WTC11 (cell line): ENCODE results near the gene UNC50. TPM values are rescaled to one million over a fixed set of nuclear protein-coding genes. Genes with fewer than 3 reads are reported as not detected.

Experiments used
- ATAC-seq: fragments of 200-7000 bp; cut with Tn5 transposase; 2 replicates; pipeline ENCODE4 v1.10.0; 2021; ENCODE audit warnings: mild to moderate bottlenecking, moderate library complexity
- CTCF ChIA-PET: fragments of 300-600 bp; sonication (Branson Sonifier 250); formaldehyde crosslinking; loops from one replicate; lab custom pipeline; 2021; ENCODE audit warnings: antibody characterized with exemption; lab: Charles Lee
- POLR2A ChIA-PET: fragments of 350-600 bp; sonication (Branson Sonifier 250); formaldehyde crosslinking; loops from one replicate; lab custom pipeline; 2021; ENCODE audit warnings: antibody characterized with exemption; lab: Charles Lee
- DNase-seq: peaks from one replicate; pipeline ENCODE4 v3.0.0; 2021; ENCODE audit warnings: low spot score
- H3K27ac Mint-ChIP-seq: 2 replicates; pipeline ENCODE4 v1.8.0; 2021; ENCODE audit warnings: mixed read lengths
- H3K27me3 Mint-ChIP-seq: 2 replicates; pipeline ENCODE4 v1.8.0; 2021; ENCODE audit warnings: low read depth, mild to moderate bottlenecking, moderate library complexity, mixed read lengths
- H3K36me3 Mint-ChIP-seq: 2 replicates; pipeline ENCODE4 v1.8.0; 2021; ENCODE audit warnings: mixed read lengths
- H3K4me1 Mint-ChIP-seq: 2 replicates; pipeline ENCODE4 v1.8.0; 2022; ENCODE audit warnings: mixed read lengths
- H3K4me3 Mint-ChIP-seq: 2 replicates; pipeline ENCODE4 v1.8.0; 2021; ENCODE audit warnings: mild to moderate bottlenecking, moderate library complexity, mixed read lengths
- H3K9me3 Mint-ChIP-seq: 2 replicates; pipeline ENCODE4 v1.8.0; 2021; ENCODE audit warnings: mixed read lengths
- ETV6 ChIP-seq: sonication (generic); formaldehyde crosslinking; IDR thresholded peaks from 2 replicates; pipeline ENCODE4 v1.8.1; 2022; ENCODE audit warnings: mild to moderate bottlenecking, missing genetic modification reagents
- FOXJ3 ChIP-seq: sonication (generic); formaldehyde crosslinking; IDR thresholded peaks from 2 replicates; pipeline ENCODE4 v1.9.0; 2021; ENCODE audit warnings: missing genetic modification reagents, mild to moderate bottlenecking, borderline replicate concordance
- FOXK1 ChIP-seq: sonication (generic); formaldehyde crosslinking; IDR thresholded peaks from 2 replicates; pipeline ENCODE4 v1.8.0; 2022; ENCODE audit warnings: mild to moderate bottlenecking, moderate library complexity, missing genetic modification reagents
- GABPB1 ChIP-seq: sonication (generic); formaldehyde crosslinking; IDR thresholded peaks from 2 replicates; pipeline ENCODE4 v1.8.1; 2023; ENCODE audit warnings: mild to moderate bottlenecking, missing genetic modification reagents
- KAT7 ChIP-seq: sonication (generic); formaldehyde crosslinking; IDR thresholded peaks from 2 replicates; pipeline ENCODE4 v1.8.1; 2023; ENCODE audit warnings: missing genetic modification reagents, mild to moderate bottlenecking, borderline replicate concordance
- TP53 ChIP-seq: sonication (generic); formaldehyde crosslinking; IDR thresholded peaks from 2 replicates; pipeline ENCODE4 v1.8.1; 2023; ENCODE audit warnings: mild to moderate bottlenecking, missing genetic modification reagents
- ZNF263 ChIP-seq: sonication (generic); formaldehyde crosslinking; IDR thresholded peaks from 2 replicates; pipeline ENCODE4 v1.8.1; 2022; ENCODE audit warnings: low read depth, mild to moderate bottlenecking, moderate library complexity, missing genetic modification reagents
- ZNF317 ChIP-seq: sonication (generic); formaldehyde crosslinking; IDR thresholded peaks from 2 replicates; pipeline ENCODE4 v1.8.1; 2023; ENCODE audit warnings: low read depth, mild to moderate bottlenecking, moderate library complexity, missing genetic modification reagents, borderline replicate concordance
- ZNF423 ChIP-seq: fragments of 250-450 bp; sonication (Bioruptor Pico); IDR thresholded peaks from 2 replicates; pipeline ENCODE4 v2.1.2; 2022; ENCODE audit warnings: mild to moderate bottlenecking, moderate library complexity
- total RNA-seq: library from RNA; stranded (reverse); gene quantifications from 3 replicates; pipeline ENCODE4 v1.2.3, GENCODE V29; 2021
- TF ChIP-seq, protein P1 (sequence below): sonication (generic); formaldehyde crosslinking; IDR thresholded peaks from 2 replicates; pipeline ENCODE4 v1.8.0; 2022; ENCODE audit warnings: mild to moderate bottlenecking, missing genetic modification reagents
- TF ChIP-seq, protein P2 (sequence below): fragments of 200-600 bp; IDR thresholded peaks from 2 replicates; pipeline ENCODE4 v1.8.0; 2022; ENCODE audit warnings: antibody characterized with exemption
- TF ChIP-seq, protein P3 (sequence below): sonication (generic); formaldehyde crosslinking; conservative IDR thresholded peaks from 2 replicates; pipeline ENCODE4 v1.8.1; 2022; ENCODE audit warnings: mild to moderate bottlenecking, missing genetic modification reagents
- TF ChIP-seq, protein P4 (sequence below): fragments of 250-450 bp; sonication (Bioruptor Pico); IDR thresholded peaks from 2 replicates; pipeline ENCODE4 v1.9.0; 2021; ENCODE audit warnings: mild to moderate bottlenecking, borderline replicate concordance
- TF ChIP-seq, protein P5 (sequence below): sonication (generic); formaldehyde crosslinking; IDR thresholded peaks from 2 replicates; pipeline ENCODE4 v1.8.1; 2023; ENCODE audit warnings: mild to moderate bottlenecking, missing genetic modification reagents
- TF ChIP-seq, protein P6 (sequence below): sonication (generic); formaldehyde crosslinking; IDR thresholded peaks from 2 replicates; pipeline ENCODE4 v1.8.0; 2023; ENCODE audit warnings: missing genetic modification reagents

The UNC50 gene
- total RNA-seq, 1 experiment from 2014 or later = 26.7 TPM

DNA sequence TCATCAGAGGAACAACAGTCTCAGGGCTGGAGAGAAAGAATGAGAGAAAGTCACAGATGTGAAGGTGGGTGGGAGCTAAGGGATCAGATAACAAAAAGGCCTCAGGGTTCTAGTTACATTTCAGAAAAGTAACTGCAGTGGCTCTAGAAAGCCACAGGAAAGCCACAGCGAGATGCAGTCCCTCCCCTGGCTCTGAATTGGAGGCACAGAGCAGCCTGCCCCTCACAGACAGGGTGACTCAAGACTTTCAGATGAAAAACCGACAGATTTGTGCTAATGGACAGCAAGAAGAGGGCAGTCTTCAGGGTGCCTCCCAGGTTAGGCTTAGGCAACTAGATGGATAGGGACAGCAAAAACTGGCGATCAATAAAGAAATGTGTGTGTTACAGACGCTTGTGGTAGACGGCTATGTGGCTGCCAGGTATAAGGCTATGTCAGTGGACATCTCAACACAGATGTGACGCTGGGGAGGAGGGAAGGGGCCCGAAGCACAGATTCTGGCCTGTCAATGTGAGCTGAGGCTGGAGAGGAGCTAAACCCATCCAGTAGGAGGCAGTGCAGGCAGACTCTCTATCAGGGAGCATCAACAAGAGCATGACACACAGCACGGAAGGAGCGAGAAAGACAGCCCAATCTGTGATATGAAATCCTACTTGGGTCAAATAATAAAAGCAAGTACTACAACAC is 26.2 kb downstream of the UNC50 start:
- Mint-ChIP-seq H3K4me3 (no peak overlapping the region), H3K9me3 (no peaks in the 10 kb centered on the region), H3K27ac (peak overlapping the region; percentile 24; the same call in 1 of the 2 replicates), H3K4me1 (peaks cover 11% of the 10 kb centered on the region), H3K36me3 (no peaks in the 10 kb centered on the region), H3K27me3 (no peaks in the 10 kb centered on the region; the same call in 1 of the 2 replicates)
- DNase-seq (peak; percentile 72), ATAC-seq (peak; percentile 98)
- POLR2A ChIA-PET = no interaction called here
- TF ChIP-seq, protein P1, sequence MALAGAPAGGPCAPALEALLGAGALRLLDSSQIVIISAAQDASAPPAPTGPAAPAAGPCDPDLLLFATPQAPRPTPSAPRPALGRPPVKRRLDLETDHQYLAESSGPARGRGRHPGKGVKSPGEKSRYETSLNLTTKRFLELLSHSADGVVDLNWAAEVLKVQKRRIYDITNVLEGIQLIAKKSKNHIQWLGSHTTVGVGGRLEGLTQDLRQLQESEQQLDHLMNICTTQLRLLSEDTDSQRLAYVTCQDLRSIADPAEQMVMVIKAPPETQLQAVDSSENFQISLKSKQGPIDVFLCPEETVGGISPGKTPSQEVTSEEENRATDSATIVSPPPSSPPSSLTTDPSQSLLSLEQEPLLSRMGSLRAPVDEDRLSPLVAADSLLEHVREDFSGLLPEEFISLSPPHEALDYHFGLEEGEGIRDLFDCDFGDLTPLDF = no peak
- TF ChIP-seq, protein P2, sequence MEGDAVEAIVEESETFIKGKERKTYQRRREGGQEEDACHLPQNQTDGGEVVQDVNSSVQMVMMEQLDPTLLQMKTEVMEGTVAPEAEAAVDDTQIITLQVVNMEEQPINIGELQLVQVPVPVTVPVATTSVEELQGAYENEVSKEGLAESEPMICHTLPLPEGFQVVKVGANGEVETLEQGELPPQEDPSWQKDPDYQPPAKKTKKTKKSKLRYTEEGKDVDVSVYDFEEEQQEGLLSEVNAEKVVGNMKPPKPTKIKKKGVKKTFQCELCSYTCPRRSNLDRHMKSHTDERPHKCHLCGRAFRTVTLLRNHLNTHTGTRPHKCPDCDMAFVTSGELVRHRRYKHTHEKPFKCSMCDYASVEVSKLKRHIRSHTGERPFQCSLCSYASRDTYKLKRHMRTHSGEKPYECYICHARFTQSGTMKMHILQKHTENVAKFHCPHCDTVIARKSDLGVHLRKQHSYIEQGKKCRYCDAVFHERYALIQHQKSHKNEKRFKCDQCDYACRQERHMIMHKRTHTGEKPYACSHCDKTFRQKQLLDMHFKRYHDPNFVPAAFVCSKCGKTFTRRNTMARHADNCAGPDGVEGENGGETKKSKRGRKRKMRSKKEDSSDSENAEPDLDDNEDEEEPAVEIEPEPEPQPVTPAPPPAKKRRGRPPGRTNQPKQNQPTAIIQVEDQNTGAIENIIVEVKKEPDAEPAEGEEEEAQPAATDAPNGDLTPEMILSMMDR = peak; percentile 21; the same call in 1 of the 2 replicates
- CTCF ChIA-PET = interaction anchor here (0.5 to 2.5 kb wide), 26 partner anchors 10 to 937 kb away, joined by 3 to 29 read pairs (median 4); partner anchors contain the start of gene CRACDL

DNA sequence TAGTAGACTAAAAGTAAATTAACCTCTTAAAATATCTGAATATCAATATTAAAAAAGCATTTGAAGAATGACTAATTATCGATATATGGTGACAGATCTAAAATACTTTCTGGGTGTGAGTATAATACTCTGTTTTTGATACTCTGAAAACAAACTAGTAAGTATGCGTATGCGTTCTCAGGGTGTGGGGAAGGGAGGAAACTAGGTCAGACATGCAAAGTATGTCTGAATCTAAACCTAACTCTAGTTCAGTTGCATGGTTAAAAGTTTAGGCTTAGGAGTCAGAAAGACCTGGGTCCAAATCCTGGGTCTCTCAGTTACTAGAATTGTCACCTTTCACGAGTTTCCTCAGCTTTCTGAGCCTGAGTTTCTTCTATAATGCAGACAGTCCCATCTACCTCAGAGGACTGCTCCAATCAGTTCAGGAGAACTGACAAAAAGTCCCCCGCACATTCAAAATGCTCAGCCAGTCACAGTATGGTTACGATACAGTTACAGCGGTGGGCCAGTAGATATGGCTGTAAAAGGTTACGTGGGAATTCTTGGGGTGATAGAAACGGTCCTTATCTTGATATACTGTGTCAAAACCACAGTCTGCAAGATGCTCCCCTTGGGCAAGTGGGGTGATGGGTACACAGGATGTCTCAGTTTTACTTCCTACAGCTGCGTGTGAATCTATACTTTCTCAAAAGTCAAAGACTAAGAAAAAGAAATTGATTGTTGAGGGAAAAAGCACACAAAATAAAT is 29.2 kb downstream of the UNC50 start:
- ChIA-PET POLR2A (no interaction called here), CTCF (no interaction called here)
- ATAC-seq (no peak), DNase-seq (no peak)
- Mint-ChIP-seq H3K4me3 (no peak overlapping the region), H3K27ac (no peak overlapping the region), H3K27me3 (no peaks in the 10 kb centered on the region; the same call in 1 of the 2 replicates), H3K36me3 (no peaks in the 10 kb centered on the region), H3K9me3 (no peaks in the 10 kb centered on the region), H3K4me1 (peaks cover 11% of the 10 kb centered on the region)
- TF ChIP-seq ETV6 (CRISPR knock-in tag) (no peak), TP53 (no peak), GABPB1 (no peak), ZNF263 (CRISPR knock-in tag) (no peak), FOXK1 (CRISPR knock-in tag) (no peak), ZNF317 (CRISPR knock-in tag) (no peak), FOXJ3 (no peak), ZNF423 (CRISPR knock-in tag) (no peak), KAT7 (CRISPR knock-in tag) (no peak)
- TF ChIP-seq, protein P3, sequence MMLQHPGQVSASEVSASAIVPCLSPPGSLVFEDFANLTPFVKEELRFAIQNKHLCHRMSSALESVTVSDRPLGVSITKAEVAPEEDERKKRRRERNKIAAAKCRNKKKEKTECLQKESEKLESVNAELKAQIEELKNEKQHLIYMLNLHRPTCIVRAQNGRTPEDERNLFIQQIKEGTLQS = no peak
- TF ChIP-seq, protein P4, sequence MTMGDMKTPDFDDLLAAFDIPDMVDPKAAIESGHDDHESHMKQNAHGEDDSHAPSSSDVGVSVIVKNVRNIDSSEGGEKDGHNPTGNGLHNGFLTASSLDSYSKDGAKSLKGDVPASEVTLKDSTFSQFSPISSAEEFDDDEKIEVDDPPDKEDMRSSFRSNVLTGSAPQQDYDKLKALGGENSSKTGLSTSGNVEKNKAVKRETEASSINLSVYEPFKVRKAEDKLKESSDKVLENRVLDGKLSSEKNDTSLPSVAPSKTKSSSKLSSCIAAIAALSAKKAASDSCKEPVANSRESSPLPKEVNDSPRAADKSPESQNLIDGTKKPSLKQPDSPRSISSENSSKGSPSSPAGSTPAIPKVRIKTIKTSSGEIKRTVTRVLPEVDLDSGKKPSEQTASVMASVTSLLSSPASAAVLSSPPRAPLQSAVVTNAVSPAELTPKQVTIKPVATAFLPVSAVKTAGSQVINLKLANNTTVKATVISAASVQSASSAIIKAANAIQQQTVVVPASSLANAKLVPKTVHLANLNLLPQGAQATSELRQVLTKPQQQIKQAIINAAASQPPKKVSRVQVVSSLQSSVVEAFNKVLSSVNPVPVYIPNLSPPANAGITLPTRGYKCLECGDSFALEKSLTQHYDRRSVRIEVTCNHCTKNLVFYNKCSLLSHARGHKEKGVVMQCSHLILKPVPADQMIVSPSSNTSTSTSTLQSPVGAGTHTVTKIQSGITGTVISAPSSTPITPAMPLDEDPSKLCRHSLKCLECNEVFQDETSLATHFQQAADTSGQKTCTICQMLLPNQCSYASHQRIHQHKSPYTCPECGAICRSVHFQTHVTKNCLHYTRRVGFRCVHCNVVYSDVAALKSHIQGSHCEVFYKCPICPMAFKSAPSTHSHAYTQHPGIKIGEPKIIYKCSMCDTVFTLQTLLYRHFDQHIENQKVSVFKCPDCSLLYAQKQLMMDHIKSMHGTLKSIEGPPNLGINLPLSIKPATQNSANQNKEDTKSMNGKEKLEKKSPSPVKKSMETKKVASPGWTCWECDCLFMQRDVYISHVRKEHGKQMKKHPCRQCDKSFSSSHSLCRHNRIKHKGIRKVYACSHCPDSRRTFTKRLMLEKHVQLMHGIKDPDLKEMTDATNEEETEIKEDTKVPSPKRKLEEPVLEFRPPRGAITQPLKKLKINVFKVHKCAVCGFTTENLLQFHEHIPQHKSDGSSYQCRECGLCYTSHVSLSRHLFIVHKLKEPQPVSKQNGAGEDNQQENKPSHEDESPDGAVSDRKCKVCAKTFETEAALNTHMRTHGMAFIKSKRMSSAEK (CRISPR knock-in tag) = no peak
- TF ChIP-seq, protein P5, sequence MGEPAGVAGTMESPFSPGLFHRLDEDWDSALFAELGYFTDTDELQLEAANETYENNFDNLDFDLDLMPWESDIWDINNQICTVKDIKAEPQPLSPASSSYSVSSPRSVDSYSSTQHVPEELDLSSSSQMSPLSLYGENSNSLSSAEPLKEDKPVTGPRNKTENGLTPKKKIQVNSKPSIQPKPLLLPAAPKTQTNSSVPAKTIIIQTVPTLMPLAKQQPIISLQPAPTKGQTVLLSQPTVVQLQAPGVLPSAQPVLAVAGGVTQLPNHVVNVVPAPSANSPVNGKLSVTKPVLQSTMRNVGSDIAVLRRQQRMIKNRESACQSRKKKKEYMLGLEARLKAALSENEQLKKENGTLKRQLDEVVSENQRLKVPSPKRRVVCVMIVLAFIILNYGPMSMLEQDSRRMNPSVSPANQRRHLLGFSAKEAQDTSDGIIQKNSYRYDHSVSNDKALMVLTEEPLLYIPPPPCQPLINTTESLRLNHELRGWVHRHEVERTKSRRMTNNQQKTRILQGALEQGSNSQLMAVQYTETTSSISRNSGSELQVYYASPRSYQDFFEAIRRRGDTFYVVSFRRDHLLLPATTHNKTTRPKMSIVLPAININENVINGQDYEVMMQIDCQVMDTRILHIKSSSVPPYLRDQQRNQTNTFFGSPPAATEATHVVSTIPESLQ (CRISPR knock-in tag) = no peak
- TF ChIP-seq, protein P6, sequence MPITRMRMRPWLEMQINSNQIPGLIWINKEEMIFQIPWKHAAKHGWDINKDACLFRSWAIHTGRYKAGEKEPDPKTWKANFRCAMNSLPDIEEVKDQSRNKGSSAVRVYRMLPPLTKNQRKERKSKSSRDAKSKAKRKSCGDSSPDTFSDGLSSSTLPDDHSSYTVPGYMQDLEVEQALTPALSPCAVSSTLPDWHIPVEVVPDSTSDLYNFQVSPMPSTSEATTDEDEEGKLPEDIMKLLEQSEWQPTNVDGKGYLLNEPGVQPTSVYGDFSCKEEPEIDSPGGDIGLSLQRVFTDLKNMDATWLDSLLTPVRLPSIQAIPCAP (CRISPR knock-in tag) = no peak
